Stimulated activated naive CD8-positive, alpha-beta T cell treated with anti-CD3 and anti-CD28 coated beads, Interleukin-15, Interleukin-2, amounts not matched to agents 100 U/mL and 50 U/mL, for 24 hours (primary cell): Measurements from ENCODE around the gene TOMM20.
"Not testable (repeated sequence)": the region's sequence is repeated elsewhere in the genome, so short reads cannot be mapped to it uniquely, and the experiment has no call there.

Source experiments
- ATAC-seq: fragments of 150-1000 bp; cut with Tn5 transposase; one replicate; pipeline ENCODE4 v1.10.0; 2021
- DNase-seq: peaks from one replicate; pipeline ENCODE4 v3.0.0; 2021

The TOMM20 gene

GRCh38 chr1:235128456-235129328 is at the start of gene TOMM20:
TOMM20 (minus strand) TSS chr1:235128837; CDS start chr1:235128715, 122 bp downstream.
- DNase-seq = peak; percentile 95

GRCh38 chr1:235176486-235176885 is 47.8 kb upstream of the TOMM20 start:
- no peak for DNase-seq
- ATAC-seq = no peak

More at GRCh38 chr1:235128456-235129328, at the start of gene TOMM20:
- peak; percentile 97 for ATAC-seq

- ATAC-seq = no peak
- no peak for DNase-seq
Measured at GRCh38 chr1:235169986-235170385, 41.3 kb upstream of the TOMM20 start.

GRCh38 chr1:235168375-235168774 is 39.7 kb upstream of the TOMM20 start:
- ATAC-seq (no peak), DNase-seq (no peak)

GRCh38 chr1:235161685-235162327 is 33.2 kb upstream of the TOMM20 start:
- no peak for ATAC-seq

GRCh38 chr1:235160957-235161684 is 32.5 kb upstream of the TOMM20 start, which contains the start of gene RBM34:
RBM34 (minus strand) TSS chr1:235161250; CDS start chr1:235161226, 24 bp downstream.
- ATAC-seq (peak; percentile 96), DNase-seq (peak; percentile 96)

More at GRCh38 chr1:235161685-235162327, 33.2 kb upstream of the TOMM20 start:
- no peak for DNase-seq

- peak; percentile 51 for ATAC-seq
Measured at GRCh38 chr1:235160383-235160956, 31.8 kb upstream of the TOMM20 start.

GRCh38 chr1:235159930-235160329 is 31.3 kb upstream of the TOMM20 start:
- not testable (repeated sequence) for ATAC-seq, DNase-seq

More at GRCh38 chr1:235160383-235160956, 31.8 kb upstream of the TOMM20 start:
- no peak for DNase-seq

GRCh38 chr1:235159284-235159683 is 30.6 kb upstream of the TOMM20 start:
- not testable (repeated sequence) for DNase-seq, ATAC-seq

- ATAC-seq (no peak), DNase-seq (no peak)
Measured at GRCh38 chr1:235158680-235159079, 30.0 kb upstream of the TOMM20 start.

GRCh38 chr1:235157150-235157549 is 28.5 kb upstream of the TOMM20 start:
- DNase-seq (no peak), ATAC-seq (no peak)

- DNase-seq (no peak), ATAC-seq (no peak)
Measured at GRCh38 chr1:235156740-235157139, 28.1 kb upstream of the TOMM20 start.

GRCh38 chr1:235156265-235156664 is 27.6 kb upstream of the TOMM20 start:
- ATAC-seq = no peak
- no peak for DNase-seq

GRCh38 chr1:235152235-235152634 is 23.6 kb upstream of the TOMM20 start:
- no peak for ATAC-seq
- DNase-seq = no peak

- DNase-seq = no peak
- peak; percentile 23 for ATAC-seq
Measured at GRCh38 chr1:235151033-235151432, 22.4 kb upstream of the TOMM20 start.

GRCh38 chr1:235149824-235150223 is 21.2 kb upstream of the TOMM20 start:
- ATAC-seq = no peak
- no peak for DNase-seq

- DNase-seq = no peak
- ATAC-seq = no peak
Measured at GRCh38 chr1:235147269-235147668, 18.6 kb upstream of the TOMM20 start.

- ATAC-seq = no peak
- no peak for DNase-seq
Measured at GRCh38 chr1:235145639-235146038, 17.0 kb upstream of the TOMM20 start.

- DNase-seq = no peak
- ATAC-seq = no peak
Measured at GRCh38 chr1:235142991-235143390, 14.4 kb upstream of the TOMM20 start.

GRCh38 chr1:235139315-235139714 is 10.7 kb upstream of the TOMM20 start:
- DNase-seq = no peak
- ATAC-seq = no peak

GRCh38 chr1:235138821-235139220 is 10.2 kb upstream of the TOMM20 start:
- DNase-seq (peak; percentile 37), ATAC-seq (peak; percentile 88)

- no peak for ATAC-seq
Measured at GRCh38 chr1:235136111-235136510, 7.5 kb upstream of the TOMM20 start.

More at GRCh38 chr1:235136111-235136510, 7.5 kb upstream of the TOMM20 start:
- DNase-seq = no peak
